GM12878 (cell line): ENCODE results near the gene DBI.

Source experiments
- CTCF ChIP-seq, 3 experiments: IDR thresholded peaks in 2 of 3; conservative IDR thresholded peaks in 1 of 3; 2 replicates each; pipeline ENCODE4 v1.5.1; 2011; ENCODE audit warnings: low read depth in 3 of 3, low read length in 3 of 3, mild to moderate bottlenecking in 3 of 3, control low read depth in 2 of 3, moderate library complexity in 2 of 3, inconsistent platforms in 1 of 3, mixed read lengths in 1 of 3; ENCODE audit not compliant: control insufficient read depth in 2 of 3, insufficient read depth in 1 of 3; ENCODE audit errors: extremely low read depth in 1 of 3
- FOXM1 ChIP-seq: IDR thresholded peaks from 2 replicates; pipeline ENCODE4 v1.6.1; 2012; ENCODE audit warnings: low read depth, mild to moderate bottlenecking, inconsistent platforms, low read length, moderate library complexity
- GABPA ChIP-seq: IDR thresholded peaks from 2 replicates; pipeline ENCODE4 v1.6.1; 2014; ENCODE audit warnings: antibody characterized with exemption, low read depth, mild to moderate bottlenecking, inconsistent platforms
- NFXL1 ChIP-seq: fragments of 450-650 bp; IDR thresholded peaks from 2 replicates; pipeline ENCODE4 v1.6.1; 2017; ENCODE audit warnings: antibody characterized with exemption, mild to moderate bottlenecking, borderline replicate concordance
- POLR2AphosphoS5 ChIP-seq: IDR thresholded peaks from 2 replicates; pipeline ENCODE4 v1.6.1; 2011; ENCODE audit warnings: mild to moderate bottlenecking, low read length, inconsistent platforms
- SMC3 ChIP-seq: IDR thresholded peaks from 2 replicates; pipeline ENCODE4 v1.6.1; 2011; ENCODE audit warnings: low read length, improper control_type of control experiment, borderline replicate concordance
- SUPT20H ChIP-seq: IDR thresholded peaks from 2 replicates; pipeline ENCODE4 v1.6.1; 2011; ENCODE audit warnings: low read depth, mild to moderate bottlenecking, low read length, moderate library complexity, borderline replicate concordance; ENCODE audit not compliant: control insufficient read depth

GRCh38 chr2:119350311-119350998 is 16.3 kb upstream of the DBI start:
- TF ChIP-seq SMC3 (no peak), POLR2AphosphoS5 (no peak), NFXL1 (no peak), GABPA (no peak), CTCF (IDR thresholded peaks at IDR 0.05 in 2 of 3, conservative IDR thresholded peaks at IDR 0.05 in 1 of 3; ENCODE audit: control insufficient read depth in 2 of 3, extremely low read depth in 1 of 3, insufficient read depth in 1 of 3, low read depth in 3 of 3, low read length in 3 of 3) (no peak), FOXM1 (no peak), SUPT20H (no peak)
